Measurements from ENCODE around the gene GRIA4.
"Not testable (repeated sequence)": the region's sequence is repeated elsewhere in the genome, so short reads cannot be mapped to it uniquely, and the experiment has no call there.

The GRIA4 gene

DNA sequence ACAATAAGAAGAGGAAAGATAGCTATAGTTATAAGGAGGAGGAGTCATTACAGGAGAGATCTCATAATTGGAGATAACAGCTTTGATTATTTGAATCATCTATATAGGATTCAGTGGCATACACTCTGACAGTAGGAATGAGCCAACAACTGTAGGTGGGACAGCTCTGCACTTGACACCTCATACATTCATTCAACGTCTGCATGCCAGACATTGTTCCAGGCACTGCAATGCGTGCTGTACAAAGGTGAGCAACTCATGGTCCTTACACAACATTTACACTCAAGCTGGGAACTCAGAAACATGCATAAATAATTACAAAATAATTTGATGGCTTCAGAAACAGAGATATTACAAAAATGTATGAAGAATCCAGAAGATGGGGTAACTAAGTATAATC, 257.9 kb downstream of the GRIA4 start:
- DNase-seq = no peak

DNA sequence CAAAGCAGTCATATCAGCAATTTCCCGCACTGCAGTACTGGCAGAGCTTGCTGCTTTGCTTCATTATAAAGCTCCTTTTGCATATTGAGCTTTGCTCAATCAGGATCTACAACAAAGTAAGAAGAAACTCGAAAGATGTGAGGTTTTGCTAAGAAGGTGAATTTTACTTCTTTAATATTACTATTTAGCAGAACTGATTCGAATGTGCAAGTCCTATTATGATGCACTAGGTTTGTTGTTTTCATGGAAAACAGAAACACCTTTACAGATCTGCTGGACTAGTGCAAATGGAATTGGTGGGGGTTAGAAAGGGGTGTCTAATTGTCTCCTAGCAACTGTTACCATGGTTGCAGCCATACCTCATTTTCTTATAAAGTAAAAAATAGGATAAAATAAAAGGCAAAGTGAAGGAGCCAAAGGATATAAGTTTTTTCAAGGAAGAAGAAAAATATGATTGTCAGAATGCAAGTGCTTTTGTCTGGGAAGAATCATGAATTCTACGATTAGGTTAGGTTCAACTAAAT, 259.0 kb downstream of the GRIA4 start:
- DNase-seq = no peak

DNA sequence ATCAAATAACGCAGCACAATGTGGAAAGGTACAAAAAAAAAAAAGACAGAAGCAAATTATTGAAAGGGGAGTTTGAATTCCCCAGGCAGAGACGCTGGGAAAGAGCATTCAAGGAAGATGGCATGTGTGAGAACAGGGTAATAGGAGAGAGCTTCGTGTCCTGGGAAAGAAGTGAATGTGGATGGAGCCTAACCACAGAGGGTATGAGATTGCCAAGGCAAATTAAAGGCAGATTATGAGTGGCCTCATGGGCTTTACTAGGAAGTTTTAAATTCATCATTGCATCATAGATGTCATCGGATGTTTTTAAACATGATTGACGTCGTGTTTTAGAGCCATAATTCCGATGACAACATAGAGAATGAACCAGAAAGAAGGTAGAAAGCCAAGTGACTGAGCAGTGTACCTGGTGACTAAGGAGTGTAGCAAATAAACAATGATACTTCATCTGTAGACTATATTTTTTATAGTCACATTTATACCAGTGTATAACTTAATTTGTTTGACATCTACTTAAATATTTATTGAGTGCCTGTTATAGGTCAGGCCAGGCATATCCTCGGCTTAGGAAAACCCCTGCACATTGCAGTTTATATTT, 260.7 kb downstream of the GRIA4 start:
- DNase-seq = no peak

GRCh38 chr11:105878510-105878909, 268.6 kb downstream of the GRIA4 start:
- no peak for DNase-seq

DNA sequence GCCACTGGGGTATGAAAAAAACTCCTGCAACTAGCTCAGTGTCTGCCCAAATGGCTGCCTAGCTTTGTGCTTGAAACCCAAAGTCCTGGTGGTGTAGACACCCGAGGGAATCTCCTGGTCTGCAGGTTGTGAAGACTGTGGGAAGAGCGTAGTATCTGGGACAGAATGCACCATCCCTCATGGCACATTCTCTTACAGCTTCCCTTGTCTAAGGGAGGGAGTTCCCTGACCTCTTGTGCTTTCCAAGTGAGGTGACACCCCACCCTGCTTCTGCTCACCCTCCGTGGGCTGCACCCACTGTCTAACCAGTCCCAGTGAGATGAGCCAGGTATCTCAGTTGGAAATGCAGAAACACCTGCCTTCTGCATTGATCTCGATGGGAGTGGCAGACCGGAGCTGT, 269.1 kb downstream of the GRIA4 start:
- not testable (repeated sequence) for DNase-seq

GRCh38 chr11:105881027-105881426, 271.2 kb downstream of the GRIA4 start:
- DNase-seq = no peak

- no peak for DNase-seq
Measured at GRCh38 chr11:105884436-105884835, 274.6 kb downstream of the GRIA4 start.

DNA sequence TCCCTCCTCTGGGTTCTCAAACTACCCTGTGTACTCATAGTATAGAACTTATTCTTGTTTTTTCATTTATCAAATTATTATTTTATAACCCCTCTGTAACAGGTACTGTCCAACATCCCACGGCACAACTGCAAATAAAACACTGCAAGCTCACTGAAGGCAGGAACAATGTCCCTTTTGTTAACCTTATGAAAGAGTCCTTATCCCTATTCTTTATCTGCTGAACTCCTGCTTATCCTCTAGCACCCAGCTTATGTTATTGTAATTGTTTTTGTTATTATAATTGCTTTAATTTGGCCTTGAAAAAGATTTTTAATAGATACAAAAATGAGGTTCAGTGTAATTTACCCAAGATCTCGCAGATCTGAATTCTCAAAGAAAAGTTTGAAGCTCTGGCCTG, 281.8 kb downstream of the GRIA4 start:
- DNase-seq = no peak

DNA sequence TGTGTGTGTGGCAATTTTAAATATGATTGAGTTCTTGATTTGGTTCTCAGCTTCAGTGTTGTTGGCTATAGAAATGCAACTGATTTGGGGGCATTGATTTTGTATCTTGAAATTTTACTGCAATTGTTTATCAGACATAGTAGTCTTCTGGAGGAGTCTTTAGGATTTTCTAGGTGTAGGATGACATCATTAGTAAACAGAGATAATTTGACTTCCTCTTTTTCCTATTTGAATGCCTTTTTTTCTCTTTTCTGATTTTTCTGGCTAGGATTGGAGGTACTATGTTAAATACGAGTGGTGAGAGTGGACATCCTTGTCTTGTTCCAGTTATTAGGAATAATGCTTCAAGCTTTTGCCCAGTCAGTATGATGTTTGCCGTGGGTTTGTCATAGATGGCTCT, 287.3 kb downstream of the GRIA4 start:
- no peak for DNase-seq

DNA sequence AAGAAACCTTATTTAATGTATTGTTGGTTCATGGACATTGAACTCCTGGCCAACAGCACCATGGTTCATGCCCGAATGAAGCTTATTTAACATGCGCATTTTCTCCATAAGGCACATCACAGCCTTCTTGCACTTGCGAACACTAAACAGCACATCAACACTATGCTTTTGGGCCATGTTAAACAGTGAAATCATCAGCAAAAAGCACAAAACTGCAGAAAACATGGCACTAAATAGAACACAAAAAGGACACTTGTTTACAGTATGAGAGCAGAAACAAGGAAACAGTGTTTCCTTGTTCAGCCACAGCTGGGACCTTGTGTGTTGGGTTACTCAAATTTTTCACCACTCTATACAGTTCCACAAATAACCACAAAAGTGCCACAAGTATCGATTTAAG, 289.9 kb downstream of the GRIA4 start:
- DNase-seq = no peak

DNA sequence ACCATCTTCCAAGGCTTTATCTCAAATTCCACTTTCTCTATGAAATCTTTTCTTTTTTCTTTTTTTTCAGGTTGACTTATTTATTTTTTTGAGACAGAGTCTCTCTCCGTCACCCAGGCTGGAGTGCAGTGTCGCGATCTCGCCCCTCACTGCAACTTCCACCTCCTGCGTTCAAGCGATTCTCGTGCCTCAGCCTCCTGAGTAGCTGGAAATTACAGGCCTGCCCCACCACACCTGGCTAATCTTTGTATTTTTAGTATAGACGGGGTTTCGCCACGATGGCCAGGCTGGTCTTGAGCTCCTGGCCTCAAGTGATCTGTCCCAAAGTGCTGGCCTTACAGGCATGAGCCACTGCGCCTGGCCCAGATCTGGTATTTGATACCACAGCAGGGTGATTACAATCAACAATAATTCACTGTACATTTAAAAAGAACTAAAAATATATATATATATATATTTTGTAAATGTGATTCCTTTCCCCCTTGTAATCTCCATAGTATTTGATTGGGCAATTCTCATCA, 290.7 kb downstream of the GRIA4 start:
- DNase-seq = no peak

DNA sequence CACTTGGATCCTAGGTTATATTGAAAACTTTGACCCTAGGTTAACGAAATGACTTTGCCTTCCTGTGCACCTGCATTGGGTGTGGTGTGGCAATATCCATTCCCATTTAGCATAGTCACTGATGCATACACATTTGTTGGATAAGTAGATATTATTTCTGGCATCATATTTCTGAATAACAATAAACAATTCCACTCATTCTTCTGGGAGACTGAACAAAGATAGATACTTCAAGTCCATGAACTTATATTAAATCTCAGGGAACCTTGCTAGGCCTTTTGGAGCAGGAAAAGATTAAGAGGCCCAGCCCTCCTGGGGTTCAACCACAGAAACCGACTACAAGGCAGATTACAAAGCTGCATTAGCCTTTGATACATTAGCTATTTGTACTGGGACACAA, 293.2 kb downstream of the GRIA4 start:
- DNase-seq = no peak

- no peak for DNase-seq
Measured at GRCh38 chr11:105906517-105906916, 296.6 kb downstream of the GRIA4 start.

- DNase-seq = no peak
Measured at GRCh38 chr11:105907319-105907718, 297.4 kb downstream of the GRIA4 start.

DNA sequence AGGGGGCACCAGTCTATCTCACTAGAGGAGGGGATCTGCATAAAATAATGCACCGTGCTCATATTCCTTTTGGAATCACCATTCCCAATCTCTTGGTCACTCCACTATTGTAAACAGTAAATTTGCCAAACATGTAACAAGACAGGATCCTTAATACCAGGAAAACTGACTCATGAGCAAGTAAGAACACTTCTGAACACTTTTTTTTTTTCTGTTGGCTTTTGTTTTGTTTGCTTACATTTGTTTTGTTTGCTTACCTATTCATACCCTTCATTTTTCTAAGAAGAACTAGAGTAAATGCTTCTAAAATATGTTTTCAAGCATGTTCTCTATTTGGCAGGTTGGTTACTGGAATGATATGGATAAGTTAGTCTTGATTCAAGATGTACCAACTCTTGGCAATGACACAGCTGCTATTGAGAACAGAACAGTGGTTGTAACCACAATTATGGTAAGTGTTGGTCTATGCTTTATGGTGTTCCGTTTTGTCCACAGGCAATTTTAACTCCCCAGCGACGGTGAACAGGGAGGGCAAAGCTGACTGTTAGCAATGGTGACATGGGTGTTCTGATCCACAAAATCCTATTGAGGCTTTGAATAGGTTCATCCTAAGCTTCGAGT, 300.3 kb downstream of the GRIA4 start:
- no peak for DNase-seq

- DNase-seq = no peak
Measured at GRCh38 chr11:105911454-105911853, 301.6 kb downstream of the GRIA4 start.

GRCh38 chr11:105912666-105913065, 302.8 kb downstream of the GRIA4 start:
- no peak for DNase-seq

GRCh38 chr11:105915021-105915420, 305.1 kb downstream of the GRIA4 start:
- DNase-seq = no peak

- DNase-seq = no peak
Measured at GRCh38 chr11:105918039-105918438, 308.2 kb downstream of the GRIA4 start.

DNA sequence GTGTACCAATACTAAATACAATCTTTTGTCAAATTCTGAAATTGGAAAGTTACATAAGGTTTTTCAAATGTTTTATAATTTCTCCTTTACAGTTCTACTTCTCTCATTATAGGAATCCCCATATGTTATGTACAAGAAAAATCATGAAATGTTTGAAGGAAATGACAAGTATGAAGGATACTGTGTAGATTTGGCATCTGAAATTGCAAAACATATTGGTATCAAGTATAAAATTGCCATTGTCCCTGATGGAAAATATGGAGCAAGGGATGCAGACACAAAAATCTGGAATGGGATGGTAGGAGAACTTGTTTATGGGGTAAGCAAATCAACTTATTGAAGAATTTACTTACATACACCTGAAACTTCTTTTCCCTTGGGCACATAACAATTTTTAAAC, 308.7 kb downstream of the GRIA4 start:
- DNase-seq = no peak

DNA sequence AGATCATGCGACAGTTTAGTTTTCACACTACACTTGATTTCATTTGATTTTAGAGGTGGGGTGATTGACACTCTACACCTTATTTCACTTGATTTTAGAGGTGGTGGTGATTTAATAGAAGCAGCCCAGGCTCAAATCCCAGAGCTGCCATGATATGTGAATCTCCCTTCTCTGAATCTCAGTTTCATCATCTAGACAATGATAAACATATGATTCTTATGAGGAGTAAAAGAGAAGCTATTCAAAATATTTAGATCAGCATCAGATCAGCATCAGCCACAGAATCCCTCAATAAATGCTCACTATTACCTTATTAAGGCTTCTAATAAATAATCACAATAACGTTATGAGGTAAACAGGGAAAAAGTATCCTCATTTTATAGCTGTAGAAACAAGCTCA, 313.4 kb downstream of the GRIA4 start:
- no peak for DNase-seq

DNA sequence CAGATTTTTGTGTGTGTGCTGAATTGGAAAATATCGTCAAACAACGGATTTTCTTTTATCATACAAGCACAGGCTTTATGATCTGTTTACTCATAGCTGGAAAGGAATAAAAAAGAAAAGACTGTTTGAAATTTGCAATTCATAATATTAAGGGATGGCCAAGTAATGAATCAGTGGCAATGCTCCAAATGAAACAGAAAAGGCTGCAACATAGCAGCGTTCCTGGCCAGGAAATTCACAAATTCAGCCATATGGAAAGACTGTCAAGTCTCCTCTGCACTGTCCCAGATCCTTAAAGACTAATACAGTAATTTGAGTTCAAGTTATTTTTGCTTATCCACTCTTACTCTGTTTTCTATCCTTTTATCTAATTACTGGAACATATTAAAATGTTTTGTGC, 313.9 kb downstream of the GRIA4 start:
- DNase-seq = no peak

DNA sequence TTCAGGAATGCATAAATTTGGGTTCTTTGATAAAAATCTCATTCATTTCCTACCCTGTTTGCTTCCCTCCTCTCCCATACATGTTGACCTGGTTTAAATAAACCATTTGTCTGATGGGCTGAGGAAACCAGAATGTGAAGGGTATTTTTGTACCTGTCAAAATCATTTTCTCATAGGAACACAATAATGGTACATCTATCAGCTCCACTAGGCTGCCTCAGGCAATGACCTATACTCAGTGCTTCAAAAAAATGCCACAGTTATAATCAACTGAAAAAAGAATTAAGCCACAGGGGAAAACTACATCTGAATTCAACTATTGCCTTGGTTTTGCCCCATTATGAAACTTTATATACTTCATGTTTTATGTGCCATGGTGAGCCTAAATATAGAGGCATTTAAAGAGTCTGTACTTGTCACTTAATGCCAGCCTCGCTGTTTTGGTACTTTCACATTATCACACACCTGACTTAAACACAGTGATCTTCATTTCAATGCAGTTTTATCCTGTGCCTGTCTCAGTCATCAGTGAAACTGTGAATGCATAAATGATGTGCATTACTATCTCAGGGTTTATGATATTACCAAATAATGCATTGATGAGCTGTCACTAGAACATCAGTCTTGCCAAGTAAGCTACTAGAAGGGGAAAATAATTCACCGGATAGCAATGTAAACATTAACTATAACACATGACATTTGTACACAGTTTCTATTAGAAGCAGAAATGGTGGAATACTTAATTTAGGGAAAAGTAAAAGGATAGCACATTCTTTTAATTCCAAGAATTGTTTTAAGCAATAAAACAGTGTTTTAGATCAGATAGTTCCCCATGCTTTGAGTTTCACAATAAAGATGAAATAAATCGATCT, 319.4 kb downstream of the GRIA4 start:
- DNase-seq = no peak

- no peak for DNase-seq
Measured at GRCh38 chr11:105933695-105934094, 323.8 kb downstream of the GRIA4 start.
